ENCODE results near the gene CDKAL1. TPM values are rescaled to one million over a fixed set of nuclear protein-coding genes. Genes with fewer than 3 reads are reported as not detected.

Gene CDKAL1
- total RNA-seq, 1 experiment from 2014 or later, result 11.8 TPM

GRCh38 chr6:21256197-21256596 is 721.9 kb downstream of the CDKAL1 start:
- no peak for TF ChIP-seq CTCF (IDR thresholded peaks at IDR 0.05; ENCODE audit: unreplicated experiment)
- no peaks in the 10 kb centered on the region for H3K4me1 Mint-ChIP-seq (ENCODE audit: insufficient read depth, unreplicated experiment)
- no TSS peak for BruUV-seq (replicated peaks)
- H3K27me3 Mint-ChIP-seq (ENCODE audit: insufficient read depth, unreplicated experiment), result no peaks in the 10 kb centered on the region
- DNase-seq (ENCODE audit: unreplicated experiment), result no peak
- H3K4me3 Mint-ChIP-seq (ENCODE audit: unreplicated experiment), result no peak overlapping the region
- ChIA-PET CTCF (no interaction called here), POLR2A (interaction anchor here (0.6 kb wide), 1 partner anchor 28 kb away, joined by 3 read pairs; no protein-coding TSS in a partner anchor)
- peaks cover 7% of the 10 kb centered on the region for H3K9me3 Mint-ChIP-seq (ENCODE audit: unreplicated experiment)
- intact Hi-C loops (cut with micrococcal nuclease), result no loop called here
- no peak overlapping the region for H3K27ac Mint-ChIP-seq (ENCODE audit: low read depth, unreplicated experiment)
- H3K36me3 Mint-ChIP-seq (ENCODE audit: insufficient read depth, unreplicated experiment), result no peaks in the 10 kb centered on the region

DNA sequence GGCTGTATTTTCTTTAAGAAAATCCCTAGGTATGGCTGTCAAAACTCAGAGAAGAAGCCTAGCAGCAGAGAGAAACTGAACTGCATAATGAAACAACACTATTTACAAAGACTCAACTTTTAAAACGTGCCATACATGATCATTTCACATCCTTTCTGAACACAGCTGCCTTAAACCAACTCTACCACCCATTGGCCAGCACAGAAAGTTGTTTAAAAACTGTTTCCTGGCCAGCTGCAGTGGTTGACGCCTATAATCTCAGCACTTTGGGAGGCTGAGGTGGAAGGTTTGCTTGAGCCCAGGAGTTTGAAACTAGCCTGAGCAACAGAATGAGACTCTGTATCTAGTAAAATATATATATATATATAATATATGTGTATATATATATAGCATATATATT is 722.9 kb downstream of the CDKAL1 start:
- Mint-ChIP-seq H3K9me3 (ENCODE audit: unreplicated experiment) (peaks cover 7% of the 10 kb centered on the region), H3K27me3 (ENCODE audit: insufficient read depth, unreplicated experiment) (no peaks in the 10 kb centered on the region), H3K36me3 (ENCODE audit: insufficient read depth, unreplicated experiment) (no peaks in the 10 kb centered on the region), H3K4me3 (ENCODE audit: unreplicated experiment) (no peak overlapping the region), H3K4me1 (ENCODE audit: insufficient read depth, unreplicated experiment) (no peaks in the 10 kb centered on the region), H3K27ac (ENCODE audit: low read depth, unreplicated experiment) (no peak overlapping the region)
- intact Hi-C loops (cut with micrococcal nuclease), result no loop called here
- BruUV-seq (replicated peaks), result no TSS peak
- no peak for TF ChIP-seq CTCF (IDR thresholded peaks at IDR 0.05; ENCODE audit: unreplicated experiment)
- CTCF ChIA-PET, result interaction anchor here (0.6 to 1.0 kb wide), 2 partner anchors 15 to 51 kb away, joined by 3 to 7 read pairs; no protein-coding TSS in a partner anchor
- DNase-seq (ENCODE audit: unreplicated experiment), result no peak
- POLR2A ChIA-PET, result no interaction called here

- BruUV-seq (replicated peaks), result no TSS peak
- TF ChIP-seq CTCF (IDR thresholded peaks at IDR 0.05; ENCODE audit: unreplicated experiment), result no peak
- intact Hi-C loops (cut with micrococcal nuclease), result no loop called here
- Mint-ChIP-seq H3K9me3 (ENCODE audit: unreplicated experiment) (no peaks in the 10 kb centered on the region), H3K27ac (ENCODE audit: low read depth, unreplicated experiment) (no peak overlapping the region), H3K27me3 (ENCODE audit: insufficient read depth, unreplicated experiment) (no peaks in the 10 kb centered on the region), H3K4me3 (ENCODE audit: unreplicated experiment) (no peak overlapping the region), H3K4me1 (ENCODE audit: insufficient read depth, unreplicated experiment) (peaks cover 1% of the 10 kb centered on the region), H3K36me3 (ENCODE audit: insufficient read depth, unreplicated experiment) (no peaks in the 10 kb centered on the region)
- POLR2A ChIA-PET, result no interaction called here
- no peak for DNase-seq (ENCODE audit: unreplicated experiment)
- CTCF ChIA-PET, result interaction anchor here (0.6 to 0.8 kb wide), 4 partner anchors 93 to 989 kb away, joined by 3 to 4 read pairs (median 4); no protein-coding TSS in a partner anchor
Measured at GRCh38 chr6:21258665-21259064, 724.4 kb downstream of the CDKAL1 start.

DNA sequence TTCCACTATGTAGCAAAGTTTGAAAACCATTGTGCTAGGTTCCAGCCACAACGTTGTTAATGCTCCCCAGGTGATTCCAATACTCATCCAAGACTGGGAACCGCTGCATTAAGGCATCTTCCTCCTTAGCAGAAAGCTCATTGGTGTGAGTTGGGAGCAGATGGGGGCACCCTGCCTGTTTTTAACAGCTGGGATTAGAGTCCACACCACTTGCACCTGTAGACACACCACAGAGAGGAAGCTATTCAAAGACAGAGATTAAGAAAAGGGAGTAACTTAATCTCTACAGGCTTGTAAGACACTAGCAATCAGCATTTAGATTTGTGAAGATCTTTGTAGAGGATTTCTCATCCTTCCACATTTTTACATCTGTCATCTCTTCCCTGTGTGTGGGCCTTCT is 725.4 kb downstream of the CDKAL1 start:
- POLR2A ChIA-PET, result no interaction called here
- no peak overlapping the region for H3K4me3 Mint-ChIP-seq (ENCODE audit: unreplicated experiment)
- intact Hi-C loops (cut with micrococcal nuclease), result loop anchor here (5.0 kb wide), 1 partner anchor 227 kb away; no protein-coding TSS in a partner anchor
- H3K9me3 Mint-ChIP-seq (ENCODE audit: unreplicated experiment), result no peaks in the 10 kb centered on the region
- no TSS peak for BruUV-seq (replicated peaks)
- CTCF ChIA-PET, result interaction anchor here (0.6 to 1.0 kb wide), 2 partner anchors 32 to 990 kb away, joined by 3 read pairs; no protein-coding TSS in a partner anchor
- H3K4me1 Mint-ChIP-seq (ENCODE audit: insufficient read depth, unreplicated experiment), result peaks cover 6% of the 10 kb centered on the region
- H3K27me3 Mint-ChIP-seq (ENCODE audit: insufficient read depth, unreplicated experiment), result no peaks in the 10 kb centered on the region
- DNase-seq (ENCODE audit: unreplicated experiment), result no peak
- no peaks in the 10 kb centered on the region for H3K36me3 Mint-ChIP-seq (ENCODE audit: insufficient read depth, unreplicated experiment)
- no peak for TF ChIP-seq CTCF (IDR thresholded peaks at IDR 0.05; ENCODE audit: unreplicated experiment)
- H3K27ac Mint-ChIP-seq (ENCODE audit: low read depth, unreplicated experiment), result no peak overlapping the region
